ENCODE data around the gene DNAAF2. TPM values are rescaled to one million over a fixed set of nuclear protein-coding genes. Genes with fewer than 3 reads are reported as not detected.

DNAAF2 gene
- total and polyA plus RNA-seq, 2 of the 13 experiments (the other 11 are each of a cell fraction or from before 2014, with no cell fraction given): 6.1 to 13.6 TPM

GRCh38 chr14:49633640-49634546 lies 1.2 kb downstream of the DNAAF2 start (continued):
- TF ChIP-seq PHF5A (CRISPR knock-in tag; IDR thresholded peaks at IDR 0.05; ENCODE audit: low read depth, unreplicated experiment) (peak; percentile 63), TARDBP (CRISPR knock-in tag; IDR thresholded peaks at IDR 0.05) (peak; percentile 21; the same call in 1 of the 2 replicates), MLXIP (CRISPR knock-in tag; IDR thresholded peaks at IDR 0.05; ENCODE audit: borderline replicate concordance) (no peak), ZNF136 (CRISPR knock-in tag; IDR thresholded peaks at IDR 0.05; ENCODE audit: low read depth) (no peak), CSRNP2 (CRISPR knock-in tag; conservative IDR thresholded peaks at IDR 0.05; ENCODE audit: low read depth) (peak; percentile 90; the same call in 1 of the 2 replicates), MAF1 (CRISPR knock-in tag; IDR thresholded peaks at IDR 0.05; ENCODE audit: borderline replicate concordance) (peak; percentile 40; the same call in 1 of the 2 replicates), LRRFIP1 (CRISPR knock-in tag; conservative IDR thresholded peaks at IDR 0.05) (no peak), ZFP36L1 (CRISPR knock-in tag; IDR thresholded peaks at IDR 0.05) (no peak), HDAC1 (CRISPR knock-in tag; IDR thresholded peaks at IDR 0.05) (peak; percentile 81), YEATS4 (CRISPR knock-in tag; IDR thresholded peaks at IDR 0.05; ENCODE audit: borderline replicate concordance) (peak; percentile 61), ZIK1 (CRISPR knock-in tag; IDR thresholded peaks at IDR 0.05; ENCODE audit: borderline replicate concordance, low read depth) (peak; percentile 73; the same call in 1 of the 2 replicates), ZNF263 (CRISPR knock-in tag; IDR thresholded peaks at IDR 0.05) (peak; percentile 87), ZNF781 (CRISPR knock-in tag; IDR thresholded peaks at IDR 0.05; ENCODE audit: borderline replicate concordance, not compliant biosample characterization) (no peak), YEATS2 (CRISPR knock-in tag; IDR thresholded peaks at IDR 0.05; ENCODE audit: borderline replicate concordance) (no peak; the same call in 1 of the 2 replicates), POLR2AphosphoS5 (IDR thresholded peaks at IDR 0.05; ENCODE audit: low read depth, low read length) (peak; percentile 79), TFDP2 (CRISPR knock-in tag; IDR thresholded peaks at IDR 0.05) (peak; percentile 50), ZSCAN31 (CRISPR knock-in tag; IDR thresholded peaks at IDR 0.05; ENCODE audit: low read depth) (peak; percentile 60; the same call in 1 of the 2 replicates), ZBTB3 (CRISPR knock-in tag; IDR thresholded peaks at IDR 0.05; ENCODE audit: borderline replicate concordance, low read depth) (peak; percentile 29; the same call in 1 of the 2 replicates)
